Measurements from ENCODE around the gene OXCT1.

The OXCT1 gene

GRCh38 chr5:41686767-41687166, 183.5 kb downstream of the OXCT1 start:
- TF ChIP-seq, protein P1, sequence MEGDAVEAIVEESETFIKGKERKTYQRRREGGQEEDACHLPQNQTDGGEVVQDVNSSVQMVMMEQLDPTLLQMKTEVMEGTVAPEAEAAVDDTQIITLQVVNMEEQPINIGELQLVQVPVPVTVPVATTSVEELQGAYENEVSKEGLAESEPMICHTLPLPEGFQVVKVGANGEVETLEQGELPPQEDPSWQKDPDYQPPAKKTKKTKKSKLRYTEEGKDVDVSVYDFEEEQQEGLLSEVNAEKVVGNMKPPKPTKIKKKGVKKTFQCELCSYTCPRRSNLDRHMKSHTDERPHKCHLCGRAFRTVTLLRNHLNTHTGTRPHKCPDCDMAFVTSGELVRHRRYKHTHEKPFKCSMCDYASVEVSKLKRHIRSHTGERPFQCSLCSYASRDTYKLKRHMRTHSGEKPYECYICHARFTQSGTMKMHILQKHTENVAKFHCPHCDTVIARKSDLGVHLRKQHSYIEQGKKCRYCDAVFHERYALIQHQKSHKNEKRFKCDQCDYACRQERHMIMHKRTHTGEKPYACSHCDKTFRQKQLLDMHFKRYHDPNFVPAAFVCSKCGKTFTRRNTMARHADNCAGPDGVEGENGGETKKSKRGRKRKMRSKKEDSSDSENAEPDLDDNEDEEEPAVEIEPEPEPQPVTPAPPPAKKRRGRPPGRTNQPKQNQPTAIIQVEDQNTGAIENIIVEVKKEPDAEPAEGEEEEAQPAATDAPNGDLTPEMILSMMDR (IDR thresholded peaks at IDR 0.05; ENCODE audit: low read depth, low read length) = no peak
- no peak for DNase-seq (ENCODE audit: extremely low read depth, low read depth)

GRCh38 chr5:41686191-41686590, 184.0 kb downstream of the OXCT1 start:
- no peak for DNase-seq (ENCODE audit: extremely low read depth, low read depth)
- TF ChIP-seq, protein P1 (IDR thresholded peaks at IDR 0.05; ENCODE audit: low read depth, low read length) = no peak

GRCh38 chr5:41683181-41683580, 187.0 kb downstream of the OXCT1 start:
- TF ChIP-seq, protein P1 (IDR thresholded peaks at IDR 0.05; ENCODE audit: low read depth, low read length) = no peak
- DNase-seq (ENCODE audit: extremely low read depth, low read depth) = no peak

DNA sequence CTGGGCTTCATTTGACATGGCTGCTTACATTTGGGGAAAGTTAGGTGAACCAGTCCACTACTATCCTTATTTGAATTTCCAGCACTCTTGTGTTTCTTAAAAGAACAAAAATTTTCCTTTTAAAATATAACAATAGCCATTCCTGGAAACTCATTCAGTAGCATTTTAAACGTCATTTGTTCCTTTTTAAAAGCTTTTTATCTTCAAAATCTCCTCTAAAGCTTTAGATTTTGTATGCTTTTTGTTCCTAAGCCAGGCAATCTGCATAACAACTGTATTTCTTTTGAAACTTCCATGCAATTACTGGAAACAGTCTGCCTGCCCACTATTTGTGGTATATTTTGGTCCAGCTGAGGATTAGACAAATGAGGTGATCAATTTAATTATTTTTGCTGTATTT, 187.6 kb downstream of the OXCT1 start:
- no peak for DNase-seq (ENCODE audit: extremely low read depth, low read depth)
- TF ChIP-seq, protein P1 (IDR thresholded peaks at IDR 0.05; ENCODE audit: low read depth, low read length) = no peak

- TF ChIP-seq, protein P1 (IDR thresholded peaks at IDR 0.05; ENCODE audit: low read depth, low read length) = no peak
- DNase-seq (ENCODE audit: extremely low read depth, low read depth) = no peak
These were observed 188.4 kb downstream of the OXCT1 start for GRCh38 chr5:41681840-41682239.

Data from AG09319 (cell line).